ENCODE results near the gene GJB6. TPM values are rescaled to one million over a fixed set of nuclear protein-coding genes. Genes with fewer than 3 reads are reported as not detected.

Gene GJB6
- total RNA-seq, 1 experiment from 2014 or later, result not detected

DNA sequence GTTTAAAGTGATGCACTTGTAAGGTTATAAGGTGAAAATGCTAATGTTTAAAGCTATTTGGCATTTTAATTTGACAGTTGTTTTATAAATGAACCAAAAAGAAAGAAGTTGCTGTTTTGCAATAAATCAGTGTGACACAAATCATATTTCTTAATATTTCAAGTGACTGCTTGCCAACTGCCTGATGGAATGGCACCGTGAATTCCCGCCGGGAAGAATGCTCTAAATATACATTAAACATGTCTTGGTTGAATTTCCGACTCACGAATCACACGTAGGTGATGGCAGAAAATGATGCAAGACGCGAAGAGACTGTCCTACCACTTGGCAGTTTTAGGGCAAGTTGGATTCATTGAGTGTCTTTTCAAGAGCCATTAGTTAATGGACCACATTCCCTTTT lies 36.3 kb downstream of the GJB6 start (continued):
- TF ChIP-seq, protein P1, sequence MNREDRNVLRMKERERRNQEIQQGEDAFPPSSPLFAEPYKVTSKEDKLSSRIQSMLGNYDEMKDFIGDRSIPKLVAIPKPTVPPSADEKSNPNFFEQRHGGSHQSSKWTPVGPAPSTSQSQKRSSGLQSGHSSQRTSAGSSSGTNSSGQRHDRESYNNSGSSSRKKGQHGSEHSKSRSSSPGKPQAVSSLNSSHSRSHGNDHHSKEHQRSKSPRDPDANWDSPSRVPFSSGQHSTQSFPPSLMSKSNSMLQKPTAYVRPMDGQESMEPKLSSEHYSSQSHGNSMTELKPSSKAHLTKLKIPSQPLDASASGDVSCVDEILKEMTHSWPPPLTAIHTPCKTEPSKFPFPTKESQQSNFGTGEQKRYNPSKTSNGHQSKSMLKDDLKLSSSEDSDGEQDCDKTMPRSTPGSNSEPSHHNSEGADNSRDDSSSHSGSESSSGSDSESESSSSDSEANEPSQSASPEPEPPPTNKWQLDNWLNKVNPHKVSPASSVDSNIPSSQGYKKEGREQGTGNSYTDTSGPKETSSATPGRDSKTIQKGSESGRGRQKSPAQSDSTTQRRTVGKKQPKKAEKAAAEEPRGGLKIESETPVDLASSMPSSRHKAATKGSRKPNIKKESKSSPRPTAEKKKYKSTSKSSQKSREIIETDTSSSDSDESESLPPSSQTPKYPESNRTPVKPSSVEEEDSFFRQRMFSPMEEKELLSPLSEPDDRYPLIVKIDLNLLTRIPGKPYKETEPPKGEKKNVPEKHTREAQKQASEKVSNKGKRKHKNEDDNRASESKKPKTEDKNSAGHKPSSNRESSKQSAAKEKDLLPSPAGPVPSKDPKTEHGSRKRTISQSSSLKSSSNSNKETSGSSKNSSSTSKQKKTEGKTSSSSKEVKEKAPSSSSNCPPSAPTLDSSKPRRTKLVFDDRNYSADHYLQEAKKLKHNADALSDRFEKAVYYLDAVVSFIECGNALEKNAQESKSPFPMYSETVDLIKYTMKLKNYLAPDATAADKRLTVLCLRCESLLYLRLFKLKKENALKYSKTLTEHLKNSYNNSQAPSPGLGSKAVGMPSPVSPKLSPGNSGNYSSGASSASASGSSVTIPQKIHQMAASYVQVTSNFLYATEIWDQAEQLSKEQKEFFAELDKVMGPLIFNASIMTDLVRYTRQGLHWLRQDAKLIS (CRISPR knock-in tag; IDR thresholded peaks at IDR 0.05; ENCODE audit: borderline replicate concordance), result no peak
- no peak for TF ChIP-seq TEAD4 (CRISPR knock-in tag; IDR thresholded peaks at IDR 0.05)
- no peak for TF ChIP-seq SMAD4 (CRISPR knock-in tag; IDR thresholded peaks at IDR 0.05)

DNA sequence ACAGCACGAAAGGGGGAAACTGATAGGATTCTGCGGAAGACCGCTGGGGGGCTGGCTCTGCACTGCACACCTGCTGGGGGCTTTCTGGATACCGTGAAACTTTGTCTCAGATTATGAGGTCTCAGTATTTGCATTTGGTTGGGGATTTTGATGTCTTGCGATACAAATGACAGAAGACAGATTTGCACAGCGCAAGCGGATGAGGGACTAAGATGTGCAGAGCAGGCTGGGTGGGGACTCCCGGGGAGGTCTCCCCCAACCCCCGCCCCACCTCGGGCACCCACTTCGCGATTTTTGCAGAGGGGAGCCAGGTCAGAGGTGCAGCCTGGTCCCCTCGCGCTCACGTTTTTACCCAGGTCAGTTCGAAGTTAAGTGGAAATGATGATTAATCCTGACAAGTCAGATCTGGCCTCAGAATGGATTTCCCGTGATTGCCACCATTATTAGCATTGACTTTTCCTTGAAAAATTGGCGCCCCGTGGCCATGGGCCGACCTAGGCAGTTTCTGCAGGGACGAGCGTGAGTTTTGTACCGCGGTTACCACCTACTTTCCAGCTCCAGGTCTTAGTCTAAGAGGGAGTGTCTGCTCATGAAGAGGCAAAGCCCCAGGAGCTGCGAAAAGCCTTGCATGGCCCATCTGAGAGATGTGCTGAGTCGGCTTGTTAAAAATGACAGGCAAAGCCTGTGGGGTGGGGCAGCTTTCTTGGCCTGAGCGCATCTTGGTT lies 38.0 kb downstream of the GJB6 start:
- Mint-ChIP-seq H3K36me3 (no peaks in the 10 kb centered on the region), H3K9me3 (no peaks in the 10 kb centered on the region), H3K27ac (no peak overlapping the region), H3K4me1 (peaks cover 18% of the 10 kb centered on the region), H3K27me3 (ENCODE audit: low read depth) (peaks cover 85% of the 10 kb centered on the region), H3K4me3 (peak overlapping the region; percentile 65)
- POLR2A ChIA-PET, result no interaction called here
- ATAC-seq (no peak), DNase-seq (ENCODE audit: low spot score) (no peak)
- TF ChIP-seq ZNF121 (CRISPR knock-in tag; IDR thresholded peaks at IDR 0.05) (no peak), MXD4 (CRISPR knock-in tag; IDR thresholded peaks at IDR 0.05; ENCODE audit: borderline replicate concordance) (no peak), FOXK1 (CRISPR knock-in tag; IDR thresholded peaks at IDR 0.05) (no peak), TCF7 (CRISPR knock-in tag; IDR thresholded peaks at IDR 0.05; ENCODE audit: low read depth) (no peak), CREM (CRISPR knock-in tag; IDR thresholded peaks at IDR 0.05) (no peak), NFATC4 (CRISPR knock-in tag; IDR thresholded peaks at IDR 0.05) (no peak), KAT7 (CRISPR knock-in tag; IDR thresholded peaks at IDR 0.05; ENCODE audit: borderline replicate concordance) (no peak), FOXP1 (CRISPR knock-in tag; IDR thresholded peaks at IDR 0.05; ENCODE audit: borderline replicate concordance) (no peak)
- TF ChIP-seq, protein P2, sequence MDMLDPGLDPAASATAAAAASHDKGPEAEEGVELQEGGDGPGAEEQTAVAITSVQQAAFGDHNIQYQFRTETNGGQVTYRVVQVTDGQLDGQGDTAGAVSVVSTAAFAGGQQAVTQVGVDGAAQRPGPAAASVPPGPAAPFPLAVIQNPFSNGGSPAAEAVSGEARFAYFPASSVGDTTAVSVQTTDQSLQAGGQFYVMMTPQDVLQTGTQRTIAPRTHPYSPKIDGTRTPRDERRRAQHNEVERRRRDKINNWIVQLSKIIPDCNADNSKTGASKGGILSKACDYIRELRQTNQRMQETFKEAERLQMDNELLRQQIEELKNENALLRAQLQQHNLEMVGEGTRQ (CRISPR knock-in tag; IDR thresholded peaks at IDR 0.05), result no peak
- TF ChIP-seq, protein P3, sequence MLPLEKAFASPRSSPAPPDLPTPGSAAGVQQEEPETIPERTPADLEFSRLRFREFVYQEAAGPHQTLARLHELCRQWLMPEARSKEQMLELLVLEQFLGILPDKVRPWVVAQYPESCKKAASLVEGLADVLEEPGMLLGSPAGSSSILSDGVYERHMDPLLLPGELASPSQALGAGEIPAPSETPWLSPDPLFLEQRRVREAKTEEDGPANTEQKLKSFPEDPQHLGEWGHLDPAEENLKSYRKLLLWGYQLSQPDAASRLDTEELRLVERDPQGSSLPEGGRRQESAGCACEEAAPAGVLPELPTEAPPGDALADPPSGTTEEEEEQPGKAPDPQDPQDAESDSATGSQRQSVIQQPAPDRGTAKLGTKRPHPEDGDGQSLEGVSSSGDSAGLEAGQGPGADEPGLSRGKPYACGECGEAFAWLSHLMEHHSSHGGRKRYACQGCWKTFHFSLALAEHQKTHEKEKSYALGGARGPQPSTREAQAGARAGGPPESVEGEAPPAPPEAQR (CRISPR knock-in tag; IDR thresholded peaks at IDR 0.05), result no peak
- CTCF ChIA-PET, result interaction anchor here (1.1 to 1.3 kb wide), 3 partner anchors 12 to 282 kb away, joined by 3 to 5 read pairs (median 4); no protein-coding TSS in a partner anchor

DNA sequence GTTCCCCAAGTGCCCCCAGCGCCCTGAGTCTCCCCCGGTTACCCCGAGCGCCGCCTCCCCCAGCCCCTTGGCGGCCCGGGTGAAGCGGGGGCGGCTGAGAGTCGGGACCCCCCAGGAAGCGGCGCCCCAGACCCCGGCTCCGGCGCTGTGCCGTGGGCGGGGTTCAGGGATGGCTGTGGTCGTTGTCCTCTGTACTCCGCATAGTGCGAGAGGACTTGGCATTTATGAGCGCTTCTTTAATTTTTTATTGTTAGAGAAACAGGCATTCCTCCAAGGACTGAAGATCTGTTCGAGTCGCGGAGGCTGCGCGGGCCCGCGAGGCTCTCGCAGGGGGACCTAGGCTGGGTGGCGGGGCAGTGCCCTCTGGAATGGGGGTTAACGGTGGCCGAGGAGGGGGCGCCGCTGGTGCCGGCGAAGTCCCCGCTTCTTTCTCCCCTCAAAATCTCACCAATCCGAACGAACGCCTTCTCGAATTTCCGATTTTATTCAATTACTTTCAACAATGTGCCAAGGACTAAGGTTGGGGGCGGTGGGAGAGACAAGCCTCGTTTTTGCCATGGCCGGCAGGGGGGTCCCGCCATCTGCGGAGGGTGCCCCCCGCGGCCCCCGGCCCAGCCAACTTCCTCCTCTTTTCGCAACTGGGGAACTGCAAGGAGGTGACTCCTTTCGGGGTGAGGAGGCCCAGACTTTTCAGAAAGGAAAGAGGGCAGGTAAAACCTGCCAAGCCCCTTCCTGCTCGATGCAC lies 38.8 kb downstream of the GJB6 start:
- no peak for DNase-seq (ENCODE audit: low spot score)
- H3K27ac Mint-ChIP-seq, result no peak overlapping the region
- TF ChIP-seq, protein P4, sequence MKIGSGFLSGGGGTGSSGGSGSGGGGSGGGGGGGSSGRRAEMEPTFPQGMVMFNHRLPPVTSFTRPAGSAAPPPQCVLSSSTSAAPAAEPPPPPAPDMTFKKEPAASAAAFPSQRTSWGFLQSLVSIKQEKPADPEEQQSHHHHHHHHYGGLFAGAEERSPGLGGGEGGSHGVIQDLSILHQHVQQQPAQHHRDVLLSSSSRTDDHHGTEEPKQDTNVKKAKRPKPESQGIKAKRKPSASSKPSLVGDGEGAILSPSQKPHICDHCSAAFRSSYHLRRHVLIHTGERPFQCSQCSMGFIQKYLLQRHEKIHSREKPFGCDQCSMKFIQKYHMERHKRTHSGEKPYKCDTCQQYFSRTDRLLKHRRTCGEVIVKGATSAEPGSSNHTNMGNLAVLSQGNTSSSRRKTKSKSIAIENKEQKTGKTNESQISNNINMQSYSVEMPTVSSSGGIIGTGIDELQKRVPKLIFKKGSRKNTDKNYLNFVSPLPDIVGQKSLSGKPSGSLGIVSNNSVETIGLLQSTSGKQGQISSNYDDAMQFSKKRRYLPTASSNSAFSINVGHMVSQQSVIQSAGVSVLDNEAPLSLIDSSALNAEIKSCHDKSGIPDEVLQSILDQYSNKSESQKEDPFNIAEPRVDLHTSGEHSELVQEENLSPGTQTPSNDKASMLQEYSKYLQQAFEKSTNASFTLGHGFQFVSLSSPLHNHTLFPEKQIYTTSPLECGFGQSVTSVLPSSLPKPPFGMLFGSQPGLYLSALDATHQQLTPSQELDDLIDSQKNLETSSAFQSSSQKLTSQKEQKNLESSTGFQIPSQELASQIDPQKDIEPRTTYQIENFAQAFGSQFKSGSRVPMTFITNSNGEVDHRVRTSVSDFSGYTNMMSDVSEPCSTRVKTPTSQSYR (CRISPR knock-in tag; IDR thresholded peaks at IDR 0.05), result no peak
- TF ChIP-seq CREB1 (CRISPR knock-in tag; IDR thresholded peaks at IDR 0.05) (no peak), NR2C2 (CRISPR knock-in tag; IDR thresholded peaks at IDR 0.05) (no peak), TP53 (CRISPR knock-in tag; IDR thresholded peaks at IDR 0.05) (no peak)
- TF ChIP-seq, protein P5, sequence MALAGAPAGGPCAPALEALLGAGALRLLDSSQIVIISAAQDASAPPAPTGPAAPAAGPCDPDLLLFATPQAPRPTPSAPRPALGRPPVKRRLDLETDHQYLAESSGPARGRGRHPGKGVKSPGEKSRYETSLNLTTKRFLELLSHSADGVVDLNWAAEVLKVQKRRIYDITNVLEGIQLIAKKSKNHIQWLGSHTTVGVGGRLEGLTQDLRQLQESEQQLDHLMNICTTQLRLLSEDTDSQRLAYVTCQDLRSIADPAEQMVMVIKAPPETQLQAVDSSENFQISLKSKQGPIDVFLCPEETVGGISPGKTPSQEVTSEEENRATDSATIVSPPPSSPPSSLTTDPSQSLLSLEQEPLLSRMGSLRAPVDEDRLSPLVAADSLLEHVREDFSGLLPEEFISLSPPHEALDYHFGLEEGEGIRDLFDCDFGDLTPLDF (CRISPR knock-in tag; IDR thresholded peaks at IDR 0.05), result no peak
- TF ChIP-seq, protein P6, sequence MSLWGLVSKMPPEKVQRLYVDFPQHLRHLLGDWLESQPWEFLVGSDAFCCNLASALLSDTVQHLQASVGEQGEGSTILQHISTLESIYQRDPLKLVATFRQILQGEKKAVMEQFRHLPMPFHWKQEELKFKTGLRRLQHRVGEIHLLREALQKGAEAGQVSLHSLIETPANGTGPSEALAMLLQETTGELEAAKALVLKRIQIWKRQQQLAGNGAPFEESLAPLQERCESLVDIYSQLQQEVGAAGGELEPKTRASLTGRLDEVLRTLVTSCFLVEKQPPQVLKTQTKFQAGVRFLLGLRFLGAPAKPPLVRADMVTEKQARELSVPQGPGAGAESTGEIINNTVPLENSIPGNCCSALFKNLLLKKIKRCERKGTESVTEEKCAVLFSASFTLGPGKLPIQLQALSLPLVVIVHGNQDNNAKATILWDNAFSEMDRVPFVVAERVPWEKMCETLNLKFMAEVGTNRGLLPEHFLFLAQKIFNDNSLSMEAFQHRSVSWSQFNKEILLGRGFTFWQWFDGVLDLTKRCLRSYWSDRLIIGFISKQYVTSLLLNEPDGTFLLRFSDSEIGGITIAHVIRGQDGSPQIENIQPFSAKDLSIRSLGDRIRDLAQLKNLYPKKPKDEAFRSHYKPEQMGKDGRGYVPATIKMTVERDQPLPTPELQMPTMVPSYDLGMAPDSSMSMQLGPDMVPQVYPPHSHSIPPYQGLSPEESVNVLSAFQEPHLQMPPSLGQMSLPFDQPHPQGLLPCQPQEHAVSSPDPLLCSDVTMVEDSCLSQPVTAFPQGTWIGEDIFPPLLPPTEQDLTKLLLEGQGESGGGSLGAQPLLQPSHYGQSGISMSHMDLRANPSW (CRISPR knock-in tag; conservative IDR thresholded peaks at IDR 0.05; ENCODE audit: low read depth), result no peak

More for the DNA sequence above, 38.8 kb downstream of the GJB6 start:
- no peaks in the 10 kb centered on the region for H3K9me3 Mint-ChIP-seq
- peak overlapping the region; percentile 65 for H3K4me3 Mint-ChIP-seq
- ChIA-PET POLR2A (no interaction called here), CTCF (no interaction called here)
- H3K27me3 Mint-ChIP-seq (ENCODE audit: low read depth), result peaks cover 92% of the 10 kb centered on the region
- H3K4me1 Mint-ChIP-seq, result peaks cover 18% of the 10 kb centered on the region
- ATAC-seq, result 0 out of 2 replicates have a peak, but pooled peaks have one; percentile 5
- no peaks in the 10 kb centered on the region for H3K36me3 Mint-ChIP-seq

Measured in WTC11 (cell line).